Skeletal muscle cell (primary cell): Measurements from ENCODE around the gene IGSF3.
"Not testable (repeated sequence)": the region's sequence is repeated elsewhere in the genome, so short reads cannot be mapped to it uniquely, and the experiment has no call there.

Source experiments
- DNase-seq: peaks from one replicate; pipeline ENCODE4 v3.0.0-alpha.2; 2010; ENCODE audit warnings: low read depth
- H3K4me3 ChIP-seq: 2 replicates; pipeline ENCODE4 v1.5.1; 2011; ENCODE audit warnings: low read depth, mild to moderate bottlenecking, control low read depth, low read length, moderate library complexity

Gene IGSF3

DNA sequence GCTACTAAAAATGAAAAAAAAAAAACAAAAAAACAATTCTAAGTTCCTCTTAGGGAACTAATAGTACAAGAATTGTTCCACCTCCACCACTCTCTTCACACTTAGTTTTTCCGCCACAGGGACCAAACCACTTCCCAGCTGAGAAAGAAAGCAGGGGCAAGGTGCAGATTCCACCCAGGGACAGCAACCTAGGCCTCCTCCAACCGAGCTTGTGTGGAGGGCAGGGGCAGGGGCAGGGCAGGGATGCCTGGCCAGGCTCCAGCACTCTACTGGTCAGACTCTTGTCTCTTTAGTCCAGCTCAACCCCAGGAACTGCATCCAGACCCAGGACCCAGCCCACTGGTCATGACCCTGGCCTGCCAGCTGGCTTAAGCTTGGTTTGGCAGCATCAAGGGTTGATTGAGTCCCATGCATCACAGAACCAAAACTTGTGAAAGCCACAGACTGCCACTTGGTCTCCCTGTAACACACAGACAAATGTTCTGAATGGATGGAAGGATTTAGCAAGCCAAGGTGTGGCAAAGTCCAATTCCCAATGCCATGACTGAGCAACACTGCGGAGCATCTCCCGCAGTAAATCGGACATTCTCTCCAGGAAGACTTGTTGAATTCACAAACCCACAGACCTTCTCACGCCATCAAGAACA, 77.1 kb downstream of the IGSF3 start:
- not testable (repeated sequence) for H3K4me3 ChIP-seq

GRCh38 chr1:116589101-116589735, 78.3 kb downstream of the IGSF3 start:
- H3K4me3 ChIP-seq, DNase-seq: not testable (repeated sequence)

More for the DNA sequence above, 77.1 kb downstream of the IGSF3 start:
- not testable (repeated sequence) for DNase-seq

- no peak overlapping the region for H3K4me3 ChIP-seq
- no peak for DNase-seq
Observed at GRCh38 chr1:116587501-116588227, 79.9 kb downstream of the IGSF3 start.

- H3K4me3 ChIP-seq: no peak overlapping the region
- DNase-seq: no peak
Observed at GRCh38 chr1:116586741-116587143, 80.8 kb downstream of the IGSF3 start.

DNA sequence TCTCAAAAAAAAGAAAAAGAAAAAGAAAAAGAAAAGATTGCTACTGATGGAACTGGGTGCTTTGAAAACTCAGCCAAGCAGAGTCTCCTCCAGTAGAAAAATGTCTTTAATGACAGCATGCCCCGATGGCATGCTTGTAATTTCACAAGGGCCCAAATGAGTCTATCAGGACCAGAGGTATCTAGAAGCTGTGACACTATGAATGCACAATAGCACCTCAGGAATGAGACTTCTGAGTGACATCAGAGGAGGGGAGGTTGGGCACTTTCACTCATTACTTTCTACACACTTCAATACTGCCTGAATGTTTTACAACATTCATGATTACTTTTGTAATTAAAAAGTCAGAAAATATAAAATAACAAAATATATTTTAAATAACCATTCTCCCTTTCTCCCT, 81.6 kb downstream of the IGSF3 start:
- no peak for DNase-seq
- no peak overlapping the region for H3K4me3 ChIP-seq

DNA sequence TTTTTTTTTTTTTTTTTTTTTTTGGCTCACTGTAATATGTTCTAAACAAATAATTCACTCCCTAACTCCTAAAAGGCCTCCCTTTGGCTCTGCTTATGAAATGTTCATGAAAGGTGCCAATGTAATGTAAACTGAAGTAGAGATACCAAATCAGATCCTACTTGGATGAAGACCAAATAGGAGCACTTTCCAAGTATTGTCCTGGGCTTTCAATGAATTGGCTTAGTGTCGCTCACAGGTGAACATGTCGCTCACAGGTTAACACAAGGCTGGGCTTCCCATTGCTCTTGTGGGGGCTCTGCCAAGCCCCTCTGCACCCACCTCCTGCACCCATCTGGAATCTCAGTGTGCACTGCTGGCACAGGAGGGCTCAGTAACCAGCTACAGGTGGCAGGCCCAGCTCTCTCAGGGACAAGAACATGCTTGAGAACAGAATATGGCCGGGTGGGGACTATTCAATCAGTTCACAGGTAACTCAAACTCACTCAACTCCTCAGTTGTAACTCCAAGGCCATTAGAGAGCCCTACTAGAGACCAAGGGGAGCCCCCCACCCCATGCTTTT, 86.1 kb downstream of the IGSF3 start:
- DNase-seq: no peak
- no peak overlapping the region for H3K4me3 ChIP-seq

- no peak for DNase-seq
- no peak overlapping the region for H3K4me3 ChIP-seq
Observed at GRCh38 chr1:116580446-116581322, 86.8 kb downstream of the IGSF3 start.

DNA sequence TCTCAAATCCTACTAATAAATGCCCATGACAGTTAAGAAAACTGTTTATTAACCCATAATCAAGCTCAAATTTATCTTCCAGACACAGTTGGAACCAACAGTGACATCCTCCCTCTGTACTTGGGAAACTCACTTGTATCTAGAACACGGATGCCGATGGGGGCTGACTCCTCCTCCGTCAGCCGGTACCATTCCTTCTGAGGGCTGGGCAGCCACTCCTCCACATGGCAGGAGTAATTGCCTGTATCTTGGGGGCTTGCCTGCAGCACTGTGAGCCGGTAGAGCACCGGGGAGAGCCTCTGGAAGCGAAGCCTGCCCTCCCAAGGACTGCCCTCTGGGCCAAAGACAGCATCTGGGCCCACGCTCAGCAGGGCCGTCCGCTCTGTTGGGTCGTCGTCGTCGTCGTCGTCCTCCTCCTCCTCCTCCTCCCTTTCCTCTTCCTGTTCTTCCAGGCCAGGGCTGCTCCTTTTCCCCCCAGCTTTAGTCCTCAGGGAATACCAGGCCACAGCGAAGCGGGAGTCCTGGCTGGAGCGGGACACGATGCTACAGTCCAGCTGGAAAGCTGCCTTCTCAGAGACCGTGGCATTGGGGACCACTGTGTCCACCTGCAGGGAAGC, 88.2 kb downstream of the IGSF3 start:
- no peak overlapping the region for H3K4me3 ChIP-seq
- DNase-seq: no peak

GRCh38 chr1:116578581-116578980, 89.0 kb downstream of the IGSF3 start:
- no peak for DNase-seq
- H3K4me3 ChIP-seq: no peak overlapping the region

GRCh38 chr1:116577759-116578314, 89.7 kb downstream of the IGSF3 start:
- DNase-seq: no peak
- H3K4me3 ChIP-seq: no peak overlapping the region

GRCh38 chr1:116574581-116575291, 92.8 kb downstream of the IGSF3 start:
- no peak overlapping the region for H3K4me3 ChIP-seq
- DNase-seq: no peak

GRCh38 chr1:116573431-116574095, 94.0 kb downstream of the IGSF3 start:
- no peak for DNase-seq

DNA sequence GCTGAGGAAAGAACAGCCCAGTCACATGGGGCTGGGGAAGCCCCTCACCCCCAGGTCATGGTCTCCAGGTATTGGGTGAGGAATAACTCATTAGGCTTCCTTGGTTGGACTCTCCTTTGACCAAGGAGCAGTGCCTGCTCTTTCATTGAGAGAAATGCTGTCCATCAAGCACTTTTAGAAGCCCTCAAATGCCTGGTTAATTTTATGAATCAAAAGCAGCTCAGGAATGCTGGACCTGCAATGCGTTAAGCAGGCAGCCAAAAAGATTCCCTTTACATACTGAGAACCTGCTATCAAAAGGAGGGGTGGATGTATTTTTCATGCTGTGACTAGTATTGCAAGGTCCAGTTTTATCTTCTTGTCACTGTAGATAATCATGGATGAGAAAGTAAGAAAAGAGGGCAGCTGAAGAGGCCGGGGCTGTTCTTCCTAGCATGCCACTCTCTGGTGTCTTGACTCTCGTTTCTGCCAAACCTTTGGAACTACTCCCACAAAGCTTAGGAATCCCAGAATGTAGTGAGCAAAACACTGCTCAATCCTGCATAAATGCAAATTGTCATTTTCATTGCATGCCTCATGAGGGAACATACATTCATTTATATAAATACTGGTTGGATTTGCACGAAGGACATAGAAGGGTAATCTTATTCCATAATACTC, 94.6 kb downstream of the IGSF3 start:
- no peak overlapping the region for H3K4me3 ChIP-seq
- no peak for DNase-seq

More at GRCh38 chr1:116573431-116574095, 94.0 kb downstream of the IGSF3 start:
- no peak overlapping the region for H3K4me3 ChIP-seq

- no peak overlapping the region for H3K4me3 ChIP-seq
- DNase-seq: no peak
Observed at GRCh38 chr1:116572099-116572498, 95.4 kb downstream of the IGSF3 start.

DNA sequence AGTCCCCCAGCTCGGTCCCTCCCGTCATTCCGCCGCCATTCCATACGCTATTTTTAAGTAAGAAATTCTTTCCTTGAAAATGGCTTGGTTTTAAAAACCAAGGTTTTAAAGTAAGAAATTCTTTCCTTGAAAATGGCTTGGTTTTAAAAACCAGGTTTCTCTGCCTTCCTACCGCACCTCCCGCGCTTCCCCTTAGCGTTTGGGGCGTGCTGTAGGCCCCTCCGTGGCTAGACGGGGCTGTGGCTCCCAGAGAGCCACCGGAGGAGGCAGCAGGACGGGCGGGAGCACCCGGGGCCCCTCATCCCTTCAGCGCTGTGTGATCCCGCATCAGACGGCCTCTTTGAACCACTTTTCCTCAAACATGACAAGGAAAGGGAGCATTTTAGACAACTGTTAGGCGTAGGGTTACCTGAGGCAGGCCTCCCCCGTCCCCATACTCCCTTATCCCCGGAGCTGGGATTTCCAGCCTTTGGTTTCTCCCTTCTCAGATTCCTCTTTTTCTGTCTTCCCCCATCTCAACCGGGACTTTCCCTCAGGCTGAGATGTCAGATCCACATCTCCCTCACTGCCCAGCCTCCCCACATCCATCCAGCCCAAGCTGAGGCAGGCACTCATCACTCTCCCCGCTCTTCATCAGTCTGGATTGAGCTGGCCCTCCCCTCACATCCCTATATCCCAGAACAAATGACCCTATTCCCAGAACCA, 96.2 kb downstream of the IGSF3 start:
- no peak for DNase-seq
- peak overlapping the region; percentile 71 for H3K4me3 ChIP-seq

DNA sequence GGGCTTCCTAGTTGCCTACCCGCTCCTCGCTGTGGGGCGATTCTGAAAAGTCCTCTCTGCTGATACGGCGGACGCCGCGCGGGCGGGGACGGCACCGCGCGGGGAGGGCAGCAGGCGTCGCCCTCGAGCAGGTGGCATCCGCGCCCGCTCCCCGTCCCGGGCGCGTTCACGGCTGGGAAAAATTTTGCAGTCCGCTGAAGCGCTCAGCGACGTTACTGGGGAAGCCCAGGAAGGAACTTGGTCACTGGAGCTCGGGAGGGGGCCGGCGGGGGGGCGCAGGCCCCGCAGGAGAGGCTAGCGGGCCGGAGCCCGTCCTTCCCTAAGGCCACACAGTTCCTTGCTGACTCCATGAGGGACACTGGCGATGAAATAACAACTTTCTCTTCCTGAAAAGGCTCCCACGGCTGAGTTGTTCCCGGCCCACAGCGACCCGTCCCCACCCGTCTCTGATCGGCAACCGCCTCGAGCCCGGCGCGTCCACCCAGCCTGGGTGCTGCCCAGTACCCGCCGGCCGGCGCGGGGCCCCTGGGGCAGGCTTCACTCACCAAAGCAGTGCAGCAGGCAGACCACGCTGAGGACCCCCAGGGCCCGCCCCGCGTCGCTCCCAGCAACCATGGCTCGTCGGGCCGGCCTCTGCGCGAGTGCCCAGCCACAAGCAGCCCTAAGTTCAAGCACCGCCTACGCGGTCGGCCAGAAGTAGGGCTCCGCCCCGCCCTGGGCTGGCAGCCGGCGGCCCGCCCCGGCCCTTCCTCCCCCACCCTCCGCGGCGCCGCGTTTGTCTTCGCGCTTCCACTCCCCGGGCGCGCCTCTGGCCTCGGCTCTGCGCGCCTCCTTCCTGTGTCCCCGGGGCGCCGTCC, 96.9 kb downstream of the IGSF3 start, which contains the start of gene CD58:
Gene CD58, minus strand, starts transcription at position 669 of the 857 bp plus-strand sequence. Its CDS starts 54 bp downstream, at position 615.
- H3K4me3 ChIP-seq: peak within 1 kb of the TSS; percentile 71
- no peak for DNase-seq
